Measurements from ENCODE around the gene LARGE1. TPM values are rescaled to one million over a fixed set of nuclear protein-coding genes. Genes with fewer than 3 reads are reported as not detected.

The LARGE1 gene
- total and polyA plus RNA-seq, 2 of the 8 experiments (the other 6 are each of a cell fraction or from before 2014, with no cell fraction given): 43.7 to 83.0 TPM

DNA sequence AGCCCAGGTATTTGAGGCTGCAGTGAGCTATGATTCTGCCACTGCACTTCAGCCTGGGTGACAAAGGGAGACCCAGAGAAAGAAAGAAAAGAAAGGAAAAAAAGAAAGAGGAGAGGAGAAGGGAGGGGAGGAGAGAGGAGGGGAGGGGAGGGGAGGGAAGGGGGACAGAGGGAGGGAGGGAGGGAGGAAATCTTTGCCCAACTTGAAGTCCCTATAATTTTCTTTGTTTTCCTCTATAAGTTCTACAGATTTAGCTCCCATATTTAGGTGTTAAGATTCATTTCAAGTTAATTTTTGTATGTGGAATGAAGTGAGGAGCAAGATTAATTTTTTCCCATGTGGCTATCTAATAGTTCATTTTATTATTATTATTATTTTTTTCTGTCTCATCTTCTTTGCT is 328.3 kb downstream of the LARGE1 start:
- ChIA-PET CTCF (ENCODE audit: partially characterized antibody) (interaction anchor here (0.6 to 1.5 kb wide), 3 partner anchors 265 to 496 kb away, joined by 3 to 6 read pairs (median 3); no protein-coding TSS in a partner anchor), POLR2A (ENCODE audit: partially characterized antibody) (no interaction called here)
- no peak for FAIRE-seq
- no peak overlapping the region for H3K9ac ChIP-seq (replicated peaks in 1 of 4; ENCODE audit: extremely low read depth in 1 of 4, low read depth in 3 of 4, low read length in 3 of 4)
- no peaks in the 10 kb centered on the region for H3K9me3 ChIP-seq (ENCODE audit: insufficient read depth in 2 of 2, low read depth in 1 of 2, low read length in 1 of 2)
- no peak overlapping the region for H2BK15ac ChIP-seq (ENCODE audit: low read length)
- 0 out of 2 replicates have a peak, but pooled peaks cover 3% of the 10 kb centered on the region for H3K23me2 ChIP-seq (ENCODE audit: low read depth, low read length)
- DNase-seq (ENCODE audit: low read depth in 1 of 2, low spot score in 2 of 2): no peak
- no peak overlapping the region for H3K27ac ChIP-seq (ENCODE audit: low read depth, low read length)
- H2AK5ac ChIP-seq (ENCODE audit: low read depth, low read length): no peak overlapping the region
- H4K8ac ChIP-seq (ENCODE audit: extremely low read depth, insufficient read depth, low read length): no peak overlapping the region
- no peaks in the 10 kb centered on the region; the same call in 1 of the 2 replicates for H3K79me1 ChIP-seq (ENCODE audit: low read depth, low read length)
- no peak overlapping the region for H3K23ac ChIP-seq (ENCODE audit: insufficient read length)
- peaks cover 0 to 6% of the 10 kb centered on the region in 2 experiments; a peak in 1 of 4 replicates for H3K79me2 ChIP-seq (ENCODE audit: control insufficient read depth in 1 of 2, insufficient read depth in 2 of 2, low read length in 2 of 2)
- no peak overlapping the region for H3K56ac ChIP-seq (replicated peaks; ENCODE audit: insufficient read length, low read depth, low read length)
- H2BK5ac ChIP-seq (ENCODE audit: low read depth, low read length): no peak overlapping the region
- no peak overlapping the region for H4K91ac ChIP-seq (replicated peaks; ENCODE audit: insufficient read length, low read length)
- H3K14ac ChIP-seq (ENCODE audit: insufficient read length): no peak overlapping the region
- no peak overlapping the region for H2AFZ ChIP-seq (ENCODE audit: low read length)
- H3K18ac ChIP-seq (ENCODE audit: extremely low read depth, low read length): no peak overlapping the region
- no peak overlapping the region for H3K4ac ChIP-seq (replicated peaks; ENCODE audit: insufficient read length, low read depth, low read length)
- TF ChIP-seq POLR2AphosphoS5 (IDR thresholded peaks at IDR 0.05; ENCODE audit: low read depth, low read length) (no peak), EGR1 (IDR thresholded peaks at IDR 0.05; ENCODE audit: borderline replicate concordance, low read depth, low read length) (no peak)
- TF ChIP-seq, protein P1, sequence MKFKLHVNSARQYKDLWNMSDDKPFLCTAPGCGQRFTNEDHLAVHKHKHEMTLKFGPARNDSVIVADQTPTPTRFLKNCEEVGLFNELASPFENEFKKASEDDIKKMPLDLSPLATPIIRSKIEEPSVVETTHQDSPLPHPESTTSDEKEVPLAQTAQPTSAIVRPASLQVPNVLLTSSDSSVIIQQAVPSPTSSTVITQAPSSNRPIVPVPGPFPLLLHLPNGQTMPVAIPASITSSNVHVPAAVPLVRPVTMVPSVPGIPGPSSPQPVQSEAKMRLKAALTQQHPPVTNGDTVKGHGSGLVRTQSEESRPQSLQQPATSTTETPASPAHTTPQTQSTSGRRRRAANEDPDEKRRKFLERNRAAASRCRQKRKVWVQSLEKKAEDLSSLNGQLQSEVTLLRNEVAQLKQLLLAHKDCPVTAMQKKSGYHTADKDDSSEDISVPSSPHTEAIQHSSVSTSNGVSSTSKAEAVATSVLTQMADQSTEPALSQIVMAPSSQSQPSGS (IDR thresholded peaks at IDR 0.05; ENCODE audit: low read length): no peak
- peaks cover 2 to 8% of the 10 kb centered on the region in 2 experiments for H4K20me1 ChIP-seq (replicated peaks in 1 of 2; ENCODE audit: control insufficient read depth in 1 of 2, insufficient read depth in 2 of 2, low read length in 2 of 2)
- no peak overlapping the region for H2BK12ac ChIP-seq (ENCODE audit: low read depth, low read length)
- H4K5ac ChIP-seq (ENCODE audit: insufficient read length, low read depth, low read length): no peak overlapping the region
- H2BK20ac ChIP-seq (ENCODE audit: low read length): no peak overlapping the region
- no peaks in the 10 kb centered on the region for H3K36me3 ChIP-seq (ENCODE audit: control insufficient read depth in 2 of 4, insufficient read depth in 4 of 4, low read length in 3 of 4)
- H2BK120ac ChIP-seq (replicated peaks; ENCODE audit: low read depth, low read length): no peak overlapping the region
- H3K4me2 ChIP-seq (ENCODE audit: insufficient read depth in 1 of 2, low read depth in 2 of 2, low read length in 2 of 2): no peak overlapping the region
- H3K27me3 ChIP-seq (replicated peaks in 1 of 4; ENCODE audit: control insufficient read depth in 3 of 4, extremely low read depth in 1 of 4, insufficient read depth in 3 of 4, low read length in 3 of 4): peaks cover 0 to 2% (median 0%) of the 10 kb centered on the region in 4 experiments; a peak in 2 of 7 replicates
- no peaks in the 10 kb centered on the region for H3K4me1 ChIP-seq (replicated peaks in 1 of 4; ENCODE audit: control insufficient read depth in 3 of 4, insufficient read depth in 4 of 4, low read length in 3 of 4)
- no peak overlapping the region for H3K4me3 ChIP-seq (ENCODE audit: extremely low read depth in 1 of 4, insufficient read depth in 2 of 4, low read depth in 3 of 4, low read length in 4 of 4)
